Astrocyte (in vitro differentiated cells and primary cell): ENCODE measurements around the gene IFITM10. TPM values are rescaled to one million over a fixed set of nuclear protein-coding genes. Genes with fewer than 3 reads are reported as not detected.

ENCODE experiments used
- DNase-seq: peaks from one replicate; pipeline ENCODE4 v3.0.0-alpha.2; 2010; ENCODE audit warnings: low read depth
- FAIRE-seq: peaks from 2 replicates; lab custom pipeline; 2011; peaks lifted over from hg19 to GRCh38; lab: Jason Lieb, UNC
- H2AFZ ChIP-seq: 2 replicates; pipeline ENCODE4 v1.6.0; 2012; ENCODE audit warnings: low read depth, low read length, inconsistent platforms
- H3K27ac ChIP-seq: 2 replicates; pipeline ENCODE4 v1.5.1; 2011; ENCODE audit warnings: low read depth, low read length, inconsistent platforms
- H3K27me3 ChIP-seq: 2 replicates; pipeline ENCODE4 v1.6.0; 2011; ENCODE audit warnings: low read length, inconsistent platforms; ENCODE audit not compliant: insufficient read depth
- H3K36me3 ChIP-seq: 2 replicates; pipeline ENCODE4 v1.5.1; 2011; ENCODE audit warnings: low read length, inconsistent platforms; ENCODE audit not compliant: insufficient read depth
- H3K4me1 ChIP-seq: 2 replicates; pipeline ENCODE4 v1.5.1; 2011; ENCODE audit warnings: low read length, inconsistent platforms; ENCODE audit not compliant: insufficient read depth
- H3K4me2 ChIP-seq: 2 replicates; pipeline ENCODE4 v1.6.0; 2012; ENCODE audit warnings: low read length, inconsistent platforms
- H3K4me3 ChIP-seq: 2 replicates; pipeline ENCODE4 v1.5.1; 2011; ENCODE audit warnings: low read depth, mild to moderate bottlenecking, low read length, inconsistent platforms; ENCODE audit not compliant: insufficient read depth
- H3K79me2 ChIP-seq: 2 replicates; pipeline ENCODE4 v1.6.0; 2012; ENCODE audit warnings: mild to moderate bottlenecking, low read length, inconsistent platforms; ENCODE audit not compliant: insufficient read depth
- H3K9ac ChIP-seq: 2 replicates; pipeline ENCODE4 v1.6.0; 2012; ENCODE audit warnings: mild to moderate bottlenecking, low read length, inconsistent platforms
- H3K9me3 ChIP-seq: 2 replicates; pipeline ENCODE4 v1.5.1; 2012; ENCODE audit warnings: low read depth, mild to moderate bottlenecking, low read length, inconsistent platforms; ENCODE audit not compliant: insufficient read depth
- H4K20me1 ChIP-seq: 2 replicates; pipeline ENCODE4 v1.6.0; 2012; ENCODE audit warnings: low read length, inconsistent platforms; ENCODE audit not compliant: insufficient read depth
- H3K27ac Mint-ChIP-seq: one replicate; pipeline ENCODE4 v1.8.0; 2021; ENCODE audit warnings: mild to moderate bottlenecking, mixed read lengths; ENCODE audit not compliant: unreplicated experiment
- H3K27me3 Mint-ChIP-seq: one replicate; pipeline ENCODE4 v1.8.0; 2021; ENCODE audit warnings: low read depth, mixed read lengths; ENCODE audit not compliant: unreplicated experiment
- H3K36me3 Mint-ChIP-seq: one replicate; pipeline ENCODE4 v1.8.0; 2021; ENCODE audit warnings: low read depth, mixed read lengths; ENCODE audit not compliant: unreplicated experiment
- H3K4me1 Mint-ChIP-seq: one replicate; pipeline ENCODE4 v1.8.0; 2021; ENCODE audit warnings: low read depth, mixed read lengths; ENCODE audit not compliant: unreplicated experiment
- H3K4me3 Mint-ChIP-seq: one replicate; pipeline ENCODE4 v1.8.0; 2021; ENCODE audit warnings: mild to moderate bottlenecking, moderate library complexity, mixed read lengths; ENCODE audit not compliant: unreplicated experiment
- H3K9me3 Mint-ChIP-seq: one replicate; pipeline ENCODE4 v1.8.0; 2021; ENCODE audit warnings: mild to moderate bottlenecking, mixed read lengths; ENCODE audit not compliant: unreplicated experiment
- EZH2 ChIP-seq: IDR thresholded peaks from 2 replicates; pipeline ENCODE4 v1.6.1; 2012; ENCODE audit warnings: mild to moderate bottlenecking, low read length, inconsistent platforms; ENCODE audit not compliant: insufficient read depth
- total RNA-seq: library from RNA; stranded (reverse); gene quantifications from 2 replicates; pipeline ENCODE4 v1.2.1, GENCODE V29; 2021
- TF ChIP-seq, protein P1 (sequence below): IDR thresholded peaks from 2 replicates; pipeline ENCODE4 v1.5.1; 2011; ENCODE audit warnings: low read depth, mild to moderate bottlenecking, inconsistent platforms, low read length, moderate library complexity; ENCODE audit not compliant: insufficient read depth

IFITM10 gene
- total RNA-seq, 1 donor from 2014 or later, result 2.0 TPM

DNA sequence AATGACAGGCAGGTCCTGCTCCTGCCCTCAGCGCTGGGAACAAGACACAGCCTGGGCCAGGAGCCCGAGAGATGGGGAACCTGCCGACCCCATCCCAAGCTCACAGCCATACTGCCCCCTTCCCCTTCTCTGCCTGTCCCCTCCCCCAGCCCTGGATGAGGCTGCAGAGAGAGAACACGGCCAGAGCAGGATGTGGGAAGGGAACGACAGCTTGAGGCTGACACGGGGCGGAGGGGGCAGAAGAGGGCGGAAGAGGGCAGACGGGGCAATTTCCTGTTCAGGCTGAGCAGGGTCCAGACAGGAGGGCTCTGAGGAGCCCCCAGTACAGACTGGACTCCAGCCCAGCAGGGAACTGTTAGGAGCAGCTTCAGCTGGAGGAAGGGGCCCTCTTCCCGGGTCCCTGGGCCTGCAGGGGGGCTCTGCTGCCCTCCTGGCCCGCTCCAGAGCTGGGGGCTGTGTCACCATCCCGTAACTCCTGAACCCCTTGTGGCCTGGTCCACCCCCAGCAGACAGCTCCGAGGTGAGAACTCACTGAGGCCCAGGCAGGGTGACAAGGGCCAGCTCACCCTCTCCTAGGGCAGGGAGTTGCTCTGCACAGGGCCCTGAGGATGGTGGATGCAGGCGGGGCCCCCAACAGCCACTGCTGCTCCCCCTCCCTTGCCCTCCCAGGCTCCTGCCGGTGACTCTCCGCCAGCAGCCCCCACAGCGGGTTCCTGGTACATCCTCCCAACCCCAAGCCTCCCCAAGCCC, 7.6 kb upstream of the IFITM10 start:
- TF ChIP-seq EZH2, result no peak
- TF ChIP-seq, protein P1, sequence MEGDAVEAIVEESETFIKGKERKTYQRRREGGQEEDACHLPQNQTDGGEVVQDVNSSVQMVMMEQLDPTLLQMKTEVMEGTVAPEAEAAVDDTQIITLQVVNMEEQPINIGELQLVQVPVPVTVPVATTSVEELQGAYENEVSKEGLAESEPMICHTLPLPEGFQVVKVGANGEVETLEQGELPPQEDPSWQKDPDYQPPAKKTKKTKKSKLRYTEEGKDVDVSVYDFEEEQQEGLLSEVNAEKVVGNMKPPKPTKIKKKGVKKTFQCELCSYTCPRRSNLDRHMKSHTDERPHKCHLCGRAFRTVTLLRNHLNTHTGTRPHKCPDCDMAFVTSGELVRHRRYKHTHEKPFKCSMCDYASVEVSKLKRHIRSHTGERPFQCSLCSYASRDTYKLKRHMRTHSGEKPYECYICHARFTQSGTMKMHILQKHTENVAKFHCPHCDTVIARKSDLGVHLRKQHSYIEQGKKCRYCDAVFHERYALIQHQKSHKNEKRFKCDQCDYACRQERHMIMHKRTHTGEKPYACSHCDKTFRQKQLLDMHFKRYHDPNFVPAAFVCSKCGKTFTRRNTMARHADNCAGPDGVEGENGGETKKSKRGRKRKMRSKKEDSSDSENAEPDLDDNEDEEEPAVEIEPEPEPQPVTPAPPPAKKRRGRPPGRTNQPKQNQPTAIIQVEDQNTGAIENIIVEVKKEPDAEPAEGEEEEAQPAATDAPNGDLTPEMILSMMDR, result no peak
- H3K4me3 ChIP-seq, result no peak overlapping the region
- no peaks in the 10 kb centered on the region for H3K36me3 ChIP-seq
- H4K20me1 ChIP-seq, result peaks cover 48% of the 10 kb centered on the region
- Mint-ChIP-seq H3K36me3 (peaks cover 8% of the 10 kb centered on the region), H3K27me3 (no peaks in the 10 kb centered on the region), H3K27ac (no peak overlapping the region), H3K4me1 (peaks cover 16% of the 10 kb centered on the region), H3K9me3 (no peaks in the 10 kb centered on the region), H3K4me3 (no peak overlapping the region)
- no peak overlapping the region for H3K4me2 ChIP-seq
- no peak for DNase-seq
- H2AFZ ChIP-seq, result no peak overlapping the region
- FAIRE-seq, result no peak
- no peaks in the 10 kb centered on the region for H3K9me3 ChIP-seq
- H3K79me2 ChIP-seq, result peaks cover 20% of the 10 kb centered on the region
- H3K27ac ChIP-seq, result no peak overlapping the region
- H3K27me3 ChIP-seq, result no peaks in the 10 kb centered on the region
- H3K9ac ChIP-seq, result no peak overlapping the region
- peaks cover 30% of the 10 kb centered on the region for H3K4me1 ChIP-seq

DNA sequence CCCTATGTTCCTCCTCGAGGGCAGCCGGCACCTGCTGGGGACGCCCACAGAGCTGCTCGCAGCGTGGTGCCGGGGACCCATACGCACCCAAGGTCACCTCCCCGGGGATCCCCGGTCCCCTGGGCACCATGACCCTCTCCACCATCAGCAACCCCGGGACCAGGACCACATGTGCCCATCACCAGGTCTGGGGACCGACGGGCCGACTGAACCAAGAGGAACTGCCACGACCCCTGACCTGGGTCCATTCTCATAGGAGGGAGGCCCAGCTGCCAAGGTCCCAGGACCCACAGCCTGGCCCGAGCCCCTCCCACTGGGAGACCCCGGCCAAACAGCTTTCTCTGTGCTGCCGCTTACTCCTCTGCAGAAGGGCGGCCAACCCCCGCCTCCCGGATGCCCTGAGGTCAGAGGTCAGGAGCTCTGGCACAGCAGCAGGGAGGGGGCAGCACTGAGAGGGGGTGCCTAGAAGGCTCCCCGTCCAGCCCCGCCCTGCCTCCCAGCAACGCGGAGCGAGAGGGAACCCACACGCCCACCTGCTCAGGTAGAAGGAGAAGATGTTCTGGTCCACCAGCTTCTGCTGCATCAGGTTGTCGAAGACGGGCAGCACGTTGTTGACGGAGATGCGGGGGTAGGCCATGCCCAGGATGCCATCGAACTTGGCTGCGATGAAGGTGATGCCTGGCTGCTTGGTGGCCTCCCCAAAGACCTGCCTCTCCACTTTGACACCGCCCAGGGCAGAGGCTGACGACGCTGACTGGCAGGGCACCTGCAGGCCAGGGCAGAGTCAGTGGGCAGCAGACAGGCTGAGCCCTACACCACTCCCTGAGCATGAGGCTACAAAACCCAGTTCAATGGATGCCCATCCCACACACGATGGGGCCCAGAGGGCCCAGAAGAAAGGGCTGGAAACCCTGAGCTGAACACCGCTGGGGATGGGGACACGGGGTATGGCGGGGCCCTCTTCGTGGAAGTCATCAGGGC, 6.7 kb upstream of the IFITM10 start:
- H3K4me1 Mint-ChIP-seq, result peaks cover 17% of the 10 kb centered on the region
- peaks cover 11% of the 10 kb centered on the region for H3K79me2 ChIP-seq
- no peak overlapping the region for H3K4me3 Mint-ChIP-seq

More for the DNA sequence above, 6.7 kb upstream of the IFITM10 start:
- no peak overlapping the region for H3K9ac ChIP-seq
- no peaks in the 10 kb centered on the region for H3K27me3 Mint-ChIP-seq
- H3K4me2 ChIP-seq, result no peak overlapping the region
- H3K27ac Mint-ChIP-seq, result no peak overlapping the region
- H3K27ac ChIP-seq, result no peak overlapping the region
- peaks cover 40% of the 10 kb centered on the region for H4K20me1 ChIP-seq
- DNase-seq (no peak), FAIRE-seq (no peak)
- no peaks in the 10 kb centered on the region for H3K9me3 Mint-ChIP-seq
- peaks cover 21% of the 10 kb centered on the region for H3K4me1 ChIP-seq
- no peak overlapping the region for H3K4me3 ChIP-seq
- H3K36me3 Mint-ChIP-seq, result peaks cover 8% of the 10 kb centered on the region
- TF ChIP-seq EZH2, result no peak
- TF ChIP-seq, protein P1, result no peak
- H3K27me3 ChIP-seq, result no peaks in the 10 kb centered on the region
- H2AFZ ChIP-seq, result no peak overlapping the region
- H3K9me3 ChIP-seq, result no peaks in the 10 kb centered on the region
- no peaks in the 10 kb centered on the region for H3K36me3 ChIP-seq
